Activated CD8-positive, alpha-beta memory T cell treated with anti-CD3 and anti-CD28 coated beads, Interleukin-2, amount 50 U/mL, for 4 hours (primary cell): Measurements from ENCODE around the gene QRFP.
"Not testable (repeated sequence)": the region's sequence is repeated elsewhere in the genome, so short reads cannot be mapped to it uniquely, and the experiment has no call there.

ENCODE experiments used
- DNase-seq: peaks from one replicate; pipeline ENCODE4 v3.0.0-alpha.2; 2020

Gene QRFP

GRCh38 chr9:130919559-130920145, 23.0 kb upstream of the QRFP start:
- DNase-seq = no peak

- DNase-seq = no peak
Measured at GRCh38 chr9:130918826-130919558, 22.4 kb upstream of the QRFP start.

GRCh38 chr9:130918101-130918825, 21.7 kb upstream of the QRFP start:
- DNase-seq = no peak

DNA sequence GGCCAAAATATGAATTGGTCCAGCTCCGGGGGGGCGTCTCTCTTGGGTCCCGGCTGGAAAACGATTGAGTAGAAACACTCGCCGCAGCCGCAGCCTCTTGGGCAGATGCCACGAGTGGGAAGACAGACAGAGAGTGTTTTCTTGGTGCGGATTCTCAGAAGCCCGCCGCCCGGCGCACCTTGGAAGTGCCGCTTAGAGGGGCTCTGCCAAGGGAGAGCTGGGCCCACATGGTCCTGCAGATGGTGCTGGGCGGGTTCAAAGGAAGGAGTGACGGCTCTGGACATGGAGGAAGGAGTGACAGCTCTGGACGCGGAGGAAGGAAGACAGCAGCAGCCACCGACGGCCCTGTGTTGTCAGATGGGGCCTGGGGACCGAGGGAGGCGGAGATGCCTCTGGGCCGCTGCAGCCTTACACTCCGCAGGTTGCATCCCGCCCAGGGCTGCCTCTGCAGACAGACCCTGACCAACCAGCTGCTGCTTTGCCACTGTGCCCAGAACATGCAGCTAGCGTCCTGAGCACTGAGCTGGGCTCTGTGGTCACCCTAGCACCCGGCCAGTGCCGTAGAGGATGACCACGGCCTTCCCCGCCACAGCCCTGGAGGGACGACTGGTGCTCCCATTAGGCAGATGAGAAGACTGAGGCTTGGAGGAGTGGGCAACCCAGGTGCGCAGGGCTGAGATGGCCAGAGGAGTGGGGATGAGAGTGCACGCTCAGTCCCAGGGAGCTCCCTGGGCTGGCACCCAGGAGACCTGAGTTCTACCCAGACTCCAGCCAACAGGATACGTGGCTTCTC, 20.8 kb upstream of the QRFP start:
- DNase-seq = no peak

- no peak for DNase-seq
Measured at GRCh38 chr9:130915096-130915447, 18.5 kb upstream of the QRFP start.

DNA sequence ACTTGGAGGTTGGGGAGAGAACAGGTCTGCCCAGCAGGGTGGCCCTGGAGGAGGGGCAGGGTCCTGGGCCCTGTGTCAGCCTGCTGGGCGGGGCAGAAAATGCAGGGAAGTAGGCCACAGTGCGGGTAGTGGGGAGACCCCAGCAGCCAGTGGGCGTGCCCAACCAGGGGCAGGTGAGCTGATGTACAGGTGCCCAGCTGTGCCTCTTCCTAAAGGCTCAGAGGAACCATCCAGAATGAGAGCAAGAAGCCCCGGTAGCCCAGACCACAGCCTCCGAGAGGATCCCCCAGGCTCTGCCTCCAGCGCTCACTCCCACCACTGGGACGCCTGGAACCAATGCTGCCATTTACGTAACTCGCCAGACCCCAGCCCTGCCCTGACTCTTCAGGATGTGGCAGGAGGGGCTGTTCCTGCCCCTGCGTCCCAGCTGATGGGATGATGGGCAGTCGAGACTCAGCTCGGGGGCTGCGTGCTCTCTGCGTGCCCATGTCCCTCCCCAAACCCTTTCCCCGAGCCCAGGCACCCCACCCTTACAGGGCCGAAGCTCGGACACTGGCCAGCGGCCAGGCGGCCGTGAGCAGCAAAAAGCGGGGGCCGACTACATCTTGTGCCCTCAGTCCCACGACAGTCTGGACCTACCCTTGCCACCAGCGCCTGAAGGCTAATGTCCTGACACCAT, 17.9 kb upstream of the QRFP start:
- DNase-seq = no peak

- DNase-seq = no peak
Measured at GRCh38 chr9:130913599-130914416, 17.2 kb upstream of the QRFP start.

GRCh38 chr9:130912932-130913598, 16.5 kb upstream of the QRFP start:
- DNase-seq = no peak

GRCh38 chr9:130911254-130912049, 14.8 kb upstream of the QRFP start:
- DNase-seq = no peak

- not testable (repeated sequence) for DNase-seq
Measured at GRCh38 chr9:130910670-130911069, 14.1 kb upstream of the QRFP start.

- DNase-seq = not testable (repeated sequence)
Measured at GRCh38 chr9:130910041-130910440, 13.4 kb upstream of the QRFP start.

- DNase-seq = no peak
Measured at GRCh38 chr9:130908878-130909355, 12.3 kb upstream of the QRFP start.

GRCh38 chr9:130908146-130908877, 11.7 kb upstream of the QRFP start:
- DNase-seq = no peak

DNA sequence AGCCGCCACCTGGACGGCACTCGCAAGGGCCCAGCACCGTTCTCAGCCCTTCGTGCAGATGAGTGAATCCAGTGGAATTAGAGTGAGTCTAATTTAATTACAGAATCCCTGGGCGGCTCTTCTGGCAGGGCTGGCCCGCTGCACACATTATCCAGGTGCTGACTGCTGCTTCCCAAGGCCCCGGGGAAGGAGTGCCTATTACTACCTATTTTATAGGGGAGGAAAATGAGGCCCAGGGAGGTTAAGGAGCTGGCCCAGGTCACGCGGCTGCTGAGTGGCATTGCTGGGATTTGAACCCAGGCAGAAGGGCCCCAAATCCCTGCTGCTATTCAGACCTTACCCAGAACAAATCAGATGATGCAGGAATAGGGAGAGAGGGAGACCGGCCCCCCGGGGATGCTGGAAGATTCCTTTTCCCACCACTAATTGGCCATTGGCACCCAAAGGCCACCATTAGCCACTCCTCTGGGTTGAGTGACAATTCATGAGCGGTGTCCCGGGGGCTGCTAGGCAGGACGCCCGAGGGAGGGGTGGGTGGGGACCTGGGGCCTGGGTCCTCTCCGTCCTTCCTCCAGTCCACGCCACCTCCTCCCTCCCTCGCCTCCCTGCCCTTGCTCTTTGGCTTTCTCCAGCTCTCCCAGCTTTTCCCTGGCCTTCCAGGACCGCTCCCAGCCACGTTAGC, 10.3 kb upstream of the QRFP start:
- no peak for DNase-seq

DNA sequence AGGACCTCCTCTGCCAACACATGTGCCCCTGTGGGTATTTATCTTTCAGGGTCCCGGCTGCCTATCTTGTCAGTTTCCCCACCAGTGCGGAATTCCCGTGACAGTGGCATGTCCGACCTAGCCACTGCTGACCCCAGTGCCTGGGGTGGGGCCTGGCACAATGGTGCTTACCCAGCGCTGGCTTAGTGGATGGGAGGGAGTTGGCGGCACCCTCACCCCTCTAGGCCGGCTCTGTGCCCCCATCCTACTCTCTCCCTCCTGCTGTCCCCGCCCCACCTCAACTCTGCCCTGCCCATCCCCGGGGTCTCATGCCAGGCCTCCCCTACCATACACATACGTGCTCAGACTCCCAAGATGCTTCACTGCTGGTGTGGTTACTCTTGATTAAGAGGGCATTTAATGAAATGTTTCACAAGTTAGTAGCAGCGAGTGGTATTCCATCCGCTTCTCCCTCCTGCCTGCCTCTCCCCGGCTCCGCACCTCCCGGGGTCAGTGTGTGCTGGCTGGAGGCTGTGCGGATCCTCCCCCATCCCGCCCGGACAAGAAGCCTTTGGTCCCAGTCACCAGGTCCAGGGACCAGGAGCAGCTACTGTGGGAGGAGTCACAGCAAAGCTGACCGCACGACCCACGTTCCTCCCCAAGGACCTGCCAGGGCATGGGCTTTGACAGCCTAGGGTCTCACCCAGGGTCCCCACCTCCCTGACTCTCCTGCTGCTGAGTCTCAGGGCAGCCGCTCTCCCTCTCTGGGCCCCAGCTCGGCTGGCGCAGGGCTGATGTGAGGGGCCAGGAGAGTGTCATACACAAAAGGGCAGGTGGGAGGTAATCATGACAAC, 9.5 kb upstream of the QRFP start:
- DNase-seq = no peak

- DNase-seq = no peak
Measured at GRCh38 chr9:130905125-130905901, 8.7 kb upstream of the QRFP start.
